ENCODE results near the gene ANO1.

DNA sequence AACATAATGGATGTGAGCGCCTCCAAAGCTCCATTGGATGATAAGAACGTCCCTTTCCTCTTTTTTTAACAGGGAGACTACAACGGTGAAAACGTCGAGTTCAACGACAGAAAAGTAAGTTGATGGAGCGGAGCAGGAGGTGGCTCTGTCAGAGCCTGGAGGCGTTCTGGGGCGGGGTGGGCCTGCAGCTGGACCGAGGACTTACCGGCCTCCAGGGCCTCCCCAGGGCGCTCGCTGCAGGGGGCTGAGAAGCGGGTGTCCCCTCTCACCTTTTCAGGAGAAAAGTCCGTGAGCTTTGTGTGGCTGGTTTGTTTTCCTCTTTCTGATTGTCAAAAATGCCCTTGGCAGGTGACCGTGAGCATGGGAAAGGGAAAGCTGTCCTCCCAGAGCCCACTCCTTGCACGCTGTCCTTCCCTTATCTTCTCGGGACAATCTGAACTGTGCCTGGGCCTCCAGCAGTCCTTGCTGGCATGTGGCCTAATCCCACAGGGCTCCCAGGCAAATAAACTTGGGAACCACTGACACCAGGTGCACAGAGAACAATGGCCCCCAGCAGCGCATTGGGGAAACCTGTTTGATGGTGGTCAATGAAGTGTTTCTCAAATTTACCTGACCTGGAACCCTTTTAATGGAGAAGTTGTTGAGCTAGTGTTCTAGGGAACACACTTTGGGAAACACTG is 38.4 kb downstream of the ANO1 start:
- TF ChIP-seq CTCF (IDR thresholded peaks at IDR 0.05; ENCODE audit: low read depth, low read length, poor library complexity, severe bottlenecking) (no peak), EZH2phosphoT487 (IDR thresholded peaks at IDR 0.05; ENCODE audit: borderline replicate concordance, low read length) (no peak)
